Ovary (tissue), 9 donors: ENCODE measurements around the gene TENT5C. TPM values are rescaled to one million over a fixed set of nuclear protein-coding genes. Genes with fewer than 3 reads are reported as not detected.

Experiments
- DNase-seq, 5 donors: peaks; one replicate each; pipeline ENCODE4 v3.0.0-alpha.2; 2019 to 2020
- H3K27ac ChIP-seq, 2 donors: fragments of 200-600 bp; one replicate each; pipeline versions ENCODE4 v1.5.1 to v1.8.0; 2019 to 2022
- H3K27me3 ChIP-seq: fragments of 200-600 bp; one replicate; pipeline ENCODE4 v1.8.0; 2022
- H3K36me3 ChIP-seq: fragments of 200-600 bp; sonication (generic); one replicate; pipeline ENCODE4 v1.5.1; 2019
- H3K4me1 ChIP-seq: one replicate; pipeline ENCODE4 v1.8.1; 2013; ENCODE audit warnings: mild to moderate bottlenecking, moderate library complexity; ENCODE audit not compliant: insufficient read depth
- H3K4me3 ChIP-seq: fragments of 200-600 bp; sonication (generic); one replicate; pipeline ENCODE4 v1.5.1; 2017
- H3K9me3 ChIP-seq, 2 donors: fragments of 200-600 bp in 1 of 2; sonication (generic) in 1 of 2; one replicate each; pipeline versions ENCODE4 v1.5.1 to v1.8.1; 2013 to 2019; ENCODE audit warnings: mild to moderate bottlenecking in 1 of 2, moderate library complexity in 1 of 2
- CTCF ChIP-seq, 3 donors: fragments of 450-650 bp in 2 of 3; fragments of 200-600 bp in 1 of 3; IDR thresholded peaks; one replicate each; pipeline versions ENCODE4 v1.5.1 to v1.8.0; 2016 to 2022; ENCODE audit warnings: antibody characterized with exemption in 3 of 3, mild to moderate bottlenecking in 1 of 3
- EP300 ChIP-seq: sonication (generic); formaldehyde crosslinking; IDR thresholded peaks from one replicate; pipeline ENCODE4 v1.6.1; 2017; ENCODE audit warnings: antibody characterized with exemption
- POLR2A ChIP-seq: fragments of 450-650 bp; IDR thresholded peaks from one replicate; pipeline ENCODE4 v1.6.1; 2017; ENCODE audit warnings: antibody characterized with exemption, mild to moderate bottlenecking, moderate library complexity
- WGBS, 3 donors: extraction: QIAGEN DNeasy Blood & Tissue Kit in 1 of 3; methylation state at CpG; one replicate each; pipeline versions ENCODE4 v1.1.5 to v1.1.7; 2013 to 2017; 5-methylcytosine and 5-hydroxymethylcytosine counted together
- intact Hi-C, 4 donors: fragments of 100-400 bp; cut with DNase I; formaldehyde crosslinking; loops; one replicate each; pipeline versions ENCODE4 v1.11.0 to v1.15.1; 2022 to 2023
- polyA plus RNA-seq, 2 donors: library from polyadenylated mRNA; stranded (reverse); fragments of 200-250 nt in 1 of 2; fragments of 350-450 nt in 1 of 2; fragmentation: Illumina TruSeq in 1 of 2; extraction: RNeasy Lipid Tissue Mini Kit (QIAGEN cat#74804) in 1 of 2; gene quantifications; one replicate each; pipeline ENCODE4 v1.2.3, GENCODE V29; 2013 to 2014
- total RNA-seq, 7 donors: library from RNA; depleted of rRNA in 2 of 7; stranded (reverse); fragments of >200 nt in 2 of 7; fragmentation: NEBNext Ultra II Directional in 3 of 7; extraction: Animal tissue kit (Norgen Biotek cat#: 25700) in 3 of 7; gene quantifications; one replicate each; pipeline versions ENCODE4 v1.1.0 to v1.2.4, GENCODE V29; 2016 to 2023
- donor health status: DM: no; HTN: no; CAD: no; lungs with moderate emphysema.
- donor health status: DM: no; HTN: no; CAD: no.
- donor health status: Bipolar disorder and iron deficiency.
- donor health status: DM: yes; HTN: yes; CAD: no.
- donor health status: DM: no; HTN: no; CAD: no.
- donor health status: DM: yes; HTN: yes; CAD: no.

Gene TENT5C
- total and polyA plus RNA-seq, 9 donors, result 2.6 to 24.7 (median 11.4) TPM

- no peak for TF ChIP-seq EP300
- TF ChIP-seq POLR2A, result no peak
- no peak for TF ChIP-seq CTCF (IDR thresholded peaks at IDR 0.05)
- intact Hi-C loops, result no loop called here
- DNase-seq, result no peak
- Histone ChIP-seq H3K4me3 (no peak overlapping the region), H3K9me3 (no peaks in the 10 kb centered on the region), H3K36me3 (no peaks in the 10 kb centered on the region), H3K4me1 (no peaks in the 10 kb centered on the region), H3K27ac (no peak overlapping the region), H3K27me3 (no peaks in the 10 kb centered on the region)
- WGBS, 3 donors, result 55 to 83% (median 67%) methylated on average over 14 of the region's 14 CpGs
Observed at GRCh38 chr1:117622726-117623125, 16.9 kb downstream of the TENT5C start.

- no peaks in the 10 kb centered on the region for H3K9me3 ChIP-seq
- 84 to 90% (median 89%) methylated on average over 9 of the region's 9 CpGs for WGBS, 3 donors
- H3K4me1 ChIP-seq, result no peaks in the 10 kb centered on the region
- DNase-seq, result no peak
- no peaks in the 10 kb centered on the region for H3K27me3 ChIP-seq
- H3K36me3 ChIP-seq, result no peaks in the 10 kb centered on the region
- TF ChIP-seq POLR2A, result no peak
- no peak overlapping the region for H3K4me3 ChIP-seq
- intact Hi-C loops, result no loop called here
- H3K27ac ChIP-seq, result no peak overlapping the region
Observed at GRCh38 chr1:117623141-117623540, 17.3 kb downstream of the TENT5C start.

- Histone ChIP-seq H3K36me3 (no peaks in the 10 kb centered on the region), H3K4me1 (no peaks in the 10 kb centered on the region), H3K4me3 (no peak overlapping the region), H3K27ac (no peak overlapping the region), H3K27me3 (no peaks in the 10 kb centered on the region), H3K9me3 (no peaks in the 10 kb centered on the region)
- WGBS, 3 donors, result 98% methylated on average over 13 of the region's 13 CpGs
- intact Hi-C loops, result no loop called here
- no peak for TF ChIP-seq CTCF (IDR thresholded peaks at IDR 0.05)
- TF ChIP-seq POLR2A, result no peak
- TF ChIP-seq EP300, result no peak
- no peak for DNase-seq
Observed at GRCh38 chr1:117623698-117624097, 17.9 kb downstream of the TENT5C start.

- DNase-seq, result no peak
- Histone ChIP-seq H3K4me1 (no peaks in the 10 kb centered on the region), H3K27ac (no peak overlapping the region), H3K27me3 (no peaks in the 10 kb centered on the region), H3K9me3 (no peaks in the 10 kb centered on the region), H3K36me3 (no peaks in the 10 kb centered on the region), H3K4me3 (no peak overlapping the region)
- WGBS, 3 donors, result 77 to 83% (median 81%) methylated on average over 6 of the region's 6 CpGs
- TF ChIP-seq EP300 (no peak), CTCF (IDR thresholded peaks at IDR 0.05) (no peak), POLR2A (no peak)
- intact Hi-C loops, result no loop called here
Observed at GRCh38 chr1:117627546-117628130, 21.8 kb downstream of the TENT5C start.

GRCh38 chr1:117628343-117628742, 22.5 kb downstream of the TENT5C start:
- intact Hi-C loops, result no loop called here
- no peak overlapping the region for H3K4me3 ChIP-seq

More at GRCh38 chr1:117628343-117628742, 22.5 kb downstream of the TENT5C start:
- Histone ChIP-seq H3K4me1 (no peaks in the 10 kb centered on the region), H3K36me3 (no peaks in the 10 kb centered on the region), H3K27ac (no peak overlapping the region), H3K9me3 (no peaks in the 10 kb centered on the region), H3K27me3 (no peaks in the 10 kb centered on the region)
- TF ChIP-seq EP300 (no peak), POLR2A (no peak), CTCF (IDR thresholded peaks at IDR 0.05) (no peak)
- WGBS, 3 donors, result 92 to 97% (median 94%) methylated on average over 3 of the region's 3 CpGs
- DNase-seq, result no peak
